Lung (tissue), 12 donors: ENCODE results near the gene CHST11. TPM values are rescaled to one million over a fixed set of nuclear protein-coding genes. Genes with fewer than 3 reads are reported as not detected.

Source experiments
- ATAC-seq: fragments of 200-7000 bp; cut with Tn5 transposase; one replicate; pipeline ENCODE4 v1.9.1; 2020; ENCODE audit warnings: moderate number of reproducible peaks; ENCODE audit not compliant: insufficient read depth, low FRiP score
- DNase-seq, 3 donors: peaks; one replicate each; pipeline ENCODE4 v3.0.0-alpha.2; 2013 to 2017
- H3K27ac ChIP-seq, 2 donors: one replicate each; pipeline ENCODE4 v1.5.1; 2013; ENCODE audit warnings: mild to moderate bottlenecking in 2 of 2, moderate library complexity in 2 of 2, control low read depth in 1 of 2, inconsistent platforms in 1 of 2, low read depth in 1 of 2, low read length in 1 of 2
- H3K27me3 ChIP-seq, 3 donors: one replicate each; pipeline ENCODE4 v1.5.1; 2013; ENCODE audit warnings: low read length in 2 of 3; ENCODE audit not compliant: control insufficient read depth in 3 of 3, insufficient read depth in 3 of 3
- H3K36me3 ChIP-seq, 4 donors: one replicate each; pipeline ENCODE4 v1.5.1; 2013; ENCODE audit warnings: low read length in 4 of 4, mild to moderate bottlenecking in 1 of 4, moderate library complexity in 1 of 4; ENCODE audit not compliant: control insufficient read depth in 4 of 4, insufficient read depth in 4 of 4
- H3K4me1 ChIP-seq, 5 donors: one replicate each; pipeline ENCODE4 v1.5.1; 2013; ENCODE audit warnings: low read length in 5 of 5, mild to moderate bottlenecking in 2 of 5, moderate library complexity in 1 of 5; ENCODE audit not compliant: control insufficient read depth in 5 of 5, insufficient read depth in 5 of 5
- H3K4me3 ChIP-seq: one replicate; pipeline ENCODE4 v1.5.1; 2013; ENCODE audit warnings: mild to moderate bottlenecking, control low read depth, moderate library complexity
- H3K9ac ChIP-seq, 2 donors: one replicate each; pipeline ENCODE4 v1.5.1; 2013; ENCODE audit warnings: low read length in 2 of 2, control low read depth in 1 of 2; ENCODE audit not compliant: insufficient read depth in 1 of 2
- H3K9me3 ChIP-seq, 4 donors: one replicate each; pipeline ENCODE4 v1.5.1; 2013; ENCODE audit warnings: low read length in 3 of 4, mild to moderate bottlenecking in 1 of 4, moderate library complexity in 1 of 4; ENCODE audit not compliant: control insufficient read depth in 4 of 4, insufficient read depth in 3 of 4
- CTCF ChIP-seq: IDR thresholded peaks from 2 replicates; pipeline ENCODE4 v1.5.1; 2012; ENCODE audit warnings: mild to moderate bottlenecking; ENCODE audit errors: control extremely low read depth, extremely low read depth
- WGBS, 2 donors: extraction: QIAGEN DNeasy Blood & Tissue Kit; methylation state at CpG; one replicate each; pipeline ENCODE4 v1.1.7; 2013; 5-methylcytosine and 5-hydroxymethylcytosine counted together
- polyA plus RNA-seq, 2 donors: library from polyadenylated mRNA; stranded (reverse); fragments of 200-250 nt; gene quantifications; one replicate each; pipeline ENCODE4 v1.2.1, GENCODE V29; 2013
- total RNA-seq, 2 donors: library from RNA; depleted of rRNA in 1 of 2; stranded (reverse); fragments of >200 nt in 1 of 2; gene quantifications; one replicate each; pipeline ENCODE4 v1.2.1, GENCODE V29; 2014 to 2021
- donor health status: control.
- donor health status: control.
- donor health status: Bipolar disorder and iron deficiency.
- donor health status: healthy.
- donor health status: DM: yes; HTN: yes; CAD: no.

CHST11 gene
- total and polyA plus RNA-seq, 4 donors = 9.0 to 63.2 (median 27.7) TPM

- no peak for DNase-seq
- Histone ChIP-seq H3K27me3 (no peaks in the 10 kb centered on the region), H3K4me3 (no peak overlapping the region), H3K4me1 (peaks cover 0 to 4% (median 0%) of the 10 kb centered on the region in 5 donors), H3K9ac (no peak overlapping the region), H3K27ac (no peak overlapping the region), H3K9me3 (no peaks in the 10 kb centered on the region), H3K36me3 (no peaks in the 10 kb centered on the region)
- 55 to 85% methylated on average over 7 of the region's 7 CpGs for WGBS, 2 donors
- ATAC-seq = no peak
- no peak for TF ChIP-seq CTCF
These were observed 196.2 kb downstream of the CHST11 start for GRCh38 chr12:104652910-104653309.

- peaks cover 0 to 7% (median 0%) of the 10 kb centered on the region in 5 donors for H3K4me1 ChIP-seq
- TF ChIP-seq CTCF = no peak
- no peaks in the 10 kb centered on the region for H3K9me3 ChIP-seq
- no peaks in the 10 kb centered on the region for H3K27me3 ChIP-seq
- no peak overlapping the region for H3K4me3 ChIP-seq
- H3K36me3 ChIP-seq = no peaks in the 10 kb centered on the region
- H3K27ac ChIP-seq = no peak overlapping the region
- no peak for DNase-seq
- 87 to 91% methylated on average over 12 of the region's 12 CpGs for WGBS, 2 donors
- H3K9ac ChIP-seq = no peak overlapping the region
- ATAC-seq = no peak
These were observed 197.2 kb downstream of the CHST11 start for GRCh38 chr12:104653730-104654664.

- Histone ChIP-seq H3K36me3 (no peaks in the 10 kb centered on the region), H3K9me3 (no peaks in the 10 kb centered on the region), H3K27me3 (no peaks in the 10 kb centered on the region), H3K4me3 (no peak overlapping the region), H3K27ac (no peak overlapping the region), H3K9ac (no peak overlapping the region), H3K4me1 (peaks cover 0 to 7% (median 0%) of the 10 kb centered on the region in 5 donors)
- 94 to 95% methylated on average over 16 of the region's 16 CpGs for WGBS, 2 donors
- no peak for TF ChIP-seq CTCF
- ATAC-seq = no peak
- no peak for DNase-seq
These were observed 198.2 kb downstream of the CHST11 start for GRCh38 chr12:104654665-104655609.
